NCI-H2107 (cell line): Measurements from ENCODE around the gene TSN.
A peak's percentile ranks its signal among the peaks of the same experiment; 100 is the strongest.
"Not testable (repeated sequence)": the region's sequence is repeated elsewhere in the genome, so short reads cannot be mapped to it uniquely, and the experiment has no call there.

Experiments
- DNase-seq: peaks from one replicate; lab custom pipeline; 2025; lab: John Stamatoyannopoulos, UW

The TSN gene

GRCh38 chr2:121755237-121756111, at the start of gene TSN:
Gene TSN (plus strand): TSS chr2:121755651. CDS start chr2:121755780, 129 bp downstream.
- DNase-seq, result peak; percentile 91

- no peak for DNase-seq
Measured at GRCh38 chr2:121705958-121706357, 49.5 kb upstream of the TSN start.

- no peak for DNase-seq
Measured at GRCh38 chr2:121707344-121707919, 48.0 kb upstream of the TSN start.

GRCh38 chr2:121707920-121708361, 47.5 kb upstream of the TSN start:
- peak; percentile 12 for DNase-seq

GRCh38 chr2:121709776-121710469, 45.5 kb upstream of the TSN start:
- no peak for DNase-seq

- no peak for DNase-seq
Measured at GRCh38 chr2:121710470-121711170, 44.8 kb upstream of the TSN start.

GRCh38 chr2:121711481-121711880, 44.0 kb upstream of the TSN start:
- not testable (repeated sequence) for DNase-seq

GRCh38 chr2:121716126-121716525, 39.3 kb upstream of the TSN start:
- no peak for DNase-seq

GRCh38 chr2:121717529-121717928, 37.9 kb upstream of the TSN start:
- DNase-seq, result no peak

GRCh38 chr2:121721926-121722325, 33.5 kb upstream of the TSN start:
- no peak for DNase-seq

GRCh38 chr2:121722479-121722878, 33.0 kb upstream of the TSN start:
- no peak for DNase-seq

GRCh38 chr2:121723316-121723715, 32.1 kb upstream of the TSN start:
- no peak for DNase-seq

GRCh38 chr2:121727332-121727731, 28.1 kb upstream of the TSN start:
- no peak for DNase-seq

- DNase-seq, result no peak
Measured at GRCh38 chr2:121727950-121728349, 27.5 kb upstream of the TSN start.

GRCh38 chr2:121731366-121731765, 24.1 kb upstream of the TSN start:
- no peak for DNase-seq

- not testable (repeated sequence) for DNase-seq
Measured at GRCh38 chr2:121734544-121734943, 20.9 kb upstream of the TSN start.

- no peak for DNase-seq
Measured at GRCh38 chr2:121735518-121736074, 19.9 kb upstream of the TSN start.

GRCh38 chr2:121736140-121736461, 19.4 kb upstream of the TSN start:
- no peak for DNase-seq

- peak; percentile 90 for DNase-seq
Measured at GRCh38 chr2:121736462-121737336, 18.8 kb upstream of the TSN start, which contains the start of gene NIFK. Gene NIFK (minus strand): TSS chr2:121736875. CDS start chr2:121736850, 25 bp downstream.

- DNase-seq, result no peak
Measured at GRCh38 chr2:121740973-121741372, 14.5 kb upstream of the TSN start.

- no peak for DNase-seq
Measured at GRCh38 chr2:121741450-121741849, 14.0 kb upstream of the TSN start.
